ENCODE measurements around the gene VWC2. TPM values are rescaled to one million over a fixed set of nuclear protein-coding genes. Genes with fewer than 3 reads are reported as not detected.

VWC2 gene
- total RNA-seq, 6 donors from 2014 or later, result 0.09 to 0.20 (median 0.13) TPM; not detected in 2

- Histone ChIP-seq H3K36me3 (no peaks in the 10 kb centered on the region), H3K4me1 (no peaks in the 10 kb centered on the region), H3K9me3 (no peaks in the 10 kb centered on the region), H3K4me3 (no peak overlapping the region), H3K27ac (no peak overlapping the region), H3K27me3 (no peaks in the 10 kb centered on the region)
- ATAC-seq (ENCODE audit: low FRiP score in 2 of 2) (no peak), DNase-seq (no peak)
- no peak for TF ChIP-seq CTCF (IDR thresholded peaks at IDR 0.05)
- no peak for TF ChIP-seq EP300 (IDR thresholded peaks at IDR 0.05)
- no peak for TF ChIP-seq POLR2AphosphoS5 (IDR thresholded peaks at IDR 0.05)
- TF ChIP-seq POLR2A (IDR thresholded peaks at IDR 0.05), result no peak
- 92 to 100% methylated on average over 1 of the region's 1 CpG for WGBS, 2 donors
These were observed 100.0 kb downstream of the VWC2 start for GRCh38 chr7:49873420-49873819.

DNA sequence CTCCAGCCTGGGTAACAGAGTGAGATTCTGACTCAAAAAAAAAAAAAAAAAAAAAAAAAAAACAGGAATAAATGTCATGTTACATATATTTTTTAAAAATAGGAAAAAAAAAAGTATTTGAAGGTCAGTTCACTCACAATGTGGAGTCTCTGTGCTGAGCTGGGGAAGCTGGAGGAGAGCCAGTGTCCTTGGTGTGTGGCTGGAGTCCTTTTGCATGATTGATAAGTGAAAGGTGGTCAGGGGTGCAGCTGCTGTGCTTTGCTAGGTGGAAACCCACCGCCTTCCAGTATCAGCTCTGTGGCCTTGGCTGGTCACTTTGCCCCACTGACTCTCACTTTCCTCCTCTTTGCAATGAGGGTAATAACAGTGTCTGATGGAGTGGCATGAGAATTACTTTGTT lies 101.9 kb downstream of the VWC2 start:
- Histone ChIP-seq H3K4me3 (no peak overlapping the region), H3K4me1 (no peaks in the 10 kb centered on the region), H3K27me3 (no peaks in the 10 kb centered on the region), H3K9me3 (no peaks in the 10 kb centered on the region), H3K36me3 (no peaks in the 10 kb centered on the region), H3K27ac (no peak overlapping the region)
- 78 to 85% methylated on average over 1 of the region's 1 CpG for WGBS, 2 donors
- ATAC-seq (ENCODE audit: low FRiP score in 2 of 2) (no peak), DNase-seq (no peak)
- no peak for TF ChIP-seq CTCF (IDR thresholded peaks at IDR 0.05)
- no peak for TF ChIP-seq EP300 (IDR thresholded peaks at IDR 0.05)
- TF ChIP-seq POLR2A (IDR thresholded peaks at IDR 0.05), result no peak
- TF ChIP-seq POLR2AphosphoS5 (IDR thresholded peaks at IDR 0.05), result no peak

DNA sequence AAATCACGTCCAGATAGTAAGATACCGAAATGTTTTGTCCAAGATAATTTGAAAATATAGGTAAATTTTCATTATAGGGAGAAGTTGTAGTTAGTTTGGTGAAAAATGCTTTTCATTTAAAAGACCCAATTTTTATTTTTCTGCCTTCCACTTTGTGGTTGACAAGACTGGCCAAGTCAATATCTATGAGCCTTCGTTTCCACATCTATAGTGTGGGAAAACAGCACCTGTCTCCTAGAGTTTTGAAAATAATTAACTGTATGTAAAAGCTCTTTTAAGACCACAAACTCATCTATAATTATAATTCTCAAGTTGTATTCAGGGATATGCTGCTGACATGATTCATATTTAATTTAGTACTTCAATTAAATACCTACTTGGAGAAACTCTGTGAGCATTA lies 102.8 kb downstream of the VWC2 start:
- DNase-seq (no peak), ATAC-seq (ENCODE audit: low FRiP score in 2 of 2) (no peak)
- no peaks in the 10 kb centered on the region for H3K9me3 ChIP-seq
- no peaks in the 10 kb centered on the region for H3K36me3 ChIP-seq
- WGBS, 2 donors, result 87 to 92% methylated on average over 3 of the region's 3 CpGs
- TF ChIP-seq CTCF (IDR thresholded peaks at IDR 0.05), result no peak
- no peak for TF ChIP-seq POLR2A (IDR thresholded peaks at IDR 0.05)
- no peak for TF ChIP-seq POLR2AphosphoS5 (IDR thresholded peaks at IDR 0.05)
- no peak for TF ChIP-seq EP300 (IDR thresholded peaks at IDR 0.05)
- H3K4me1 ChIP-seq, result no peaks in the 10 kb centered on the region
- no peak overlapping the region for H3K4me3 ChIP-seq
- H3K27ac ChIP-seq, result no peak overlapping the region
- no peaks in the 10 kb centered on the region for H3K27me3 ChIP-seq

DNA sequence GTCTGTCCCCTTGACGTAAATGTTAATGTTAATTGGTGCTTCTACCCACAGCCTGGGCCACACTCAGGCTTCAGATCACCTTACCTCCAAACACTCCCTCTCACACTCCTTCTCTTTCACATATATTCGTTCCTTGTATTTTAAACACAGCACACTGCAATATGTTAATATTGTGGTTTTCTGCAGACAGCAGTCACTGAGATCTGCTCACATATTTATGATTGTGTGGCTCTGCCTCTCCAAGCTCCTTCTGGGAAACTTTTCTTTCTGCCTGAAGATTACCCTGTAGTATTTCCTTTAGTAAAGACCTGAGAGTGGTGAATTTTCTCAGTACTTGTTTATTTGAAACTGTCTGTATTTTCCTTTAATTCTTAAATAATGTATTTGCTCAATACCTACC lies 104.7 kb downstream of the VWC2 start:
- Histone ChIP-seq H3K36me3 (no peaks in the 10 kb centered on the region), H3K4me1 (no peaks in the 10 kb centered on the region), H3K27ac (no peak overlapping the region), H3K9me3 (no peaks in the 10 kb centered on the region), H3K4me3 (no peak overlapping the region), H3K27me3 (no peaks in the 10 kb centered on the region)
- no peak for TF ChIP-seq POLR2A (IDR thresholded peaks at IDR 0.05)
- TF ChIP-seq POLR2AphosphoS5 (IDR thresholded peaks at IDR 0.05), result no peak
- no peak for TF ChIP-seq CTCF (IDR thresholded peaks at IDR 0.05)
- TF ChIP-seq EP300 (IDR thresholded peaks at IDR 0.05), result no peak
- ATAC-seq (ENCODE audit: low FRiP score in 2 of 2), result no peak
- WGBS, 2 donors, result 40 to 44% methylated on average over 1 of the region's 2 CpGs
- DNase-seq, result no peak

GRCh38 chr7:49878627-49879026 lies 105.2 kb downstream of the VWC2 start:
- H3K36me3 ChIP-seq, result no peaks in the 10 kb centered on the region
- no peak overlapping the region for H3K27ac ChIP-seq
- no peak for DNase-seq
- ATAC-seq (ENCODE audit: low FRiP score in 2 of 2), result no peak
- WGBS, 2 donors, result 58 to 62% methylated on average over 3 of the region's 3 CpGs
- TF ChIP-seq POLR2A (IDR thresholded peaks at IDR 0.05) (no peak), CTCF (IDR thresholded peaks at IDR 0.05) (no peak), POLR2AphosphoS5 (IDR thresholded peaks at IDR 0.05) (no peak), EP300 (IDR thresholded peaks at IDR 0.05) (no peak)
- H3K4me1 ChIP-seq, result no peaks in the 10 kb centered on the region
- H3K4me3 ChIP-seq, result no peak overlapping the region
- no peaks in the 10 kb centered on the region for H3K9me3 ChIP-seq
- H3K27me3 ChIP-seq, result no peaks in the 10 kb centered on the region
